GM12891 (cell line): ENCODE measurements around the gene NPTX2.

Source experiments
- PAX5 ChIP-seq: IDR thresholded peaks from 2 replicates; pipeline ENCODE4 v1.6.1; 2011; ENCODE audit warnings: low read length, moderate library complexity, mild to moderate bottlenecking; ENCODE audit not compliant: insufficient read depth, severe bottlenecking
- POLR2A ChIP-seq: IDR thresholded peaks from 2 replicates; pipeline ENCODE4 v1.6.1; 2011; ENCODE audit warnings: low read depth, low read length, control low read depth
- POLR2AphosphoS5 ChIP-seq: IDR thresholded peaks from 2 replicates; pipeline ENCODE4 v1.6.1; 2011; ENCODE audit warnings: low read depth, low read length, control low read depth
- SPI1 ChIP-seq: IDR thresholded peaks from 2 replicates; pipeline ENCODE4 v1.6.1; 2011; ENCODE audit warnings: low read depth, low read length, control low read depth

DNA sequence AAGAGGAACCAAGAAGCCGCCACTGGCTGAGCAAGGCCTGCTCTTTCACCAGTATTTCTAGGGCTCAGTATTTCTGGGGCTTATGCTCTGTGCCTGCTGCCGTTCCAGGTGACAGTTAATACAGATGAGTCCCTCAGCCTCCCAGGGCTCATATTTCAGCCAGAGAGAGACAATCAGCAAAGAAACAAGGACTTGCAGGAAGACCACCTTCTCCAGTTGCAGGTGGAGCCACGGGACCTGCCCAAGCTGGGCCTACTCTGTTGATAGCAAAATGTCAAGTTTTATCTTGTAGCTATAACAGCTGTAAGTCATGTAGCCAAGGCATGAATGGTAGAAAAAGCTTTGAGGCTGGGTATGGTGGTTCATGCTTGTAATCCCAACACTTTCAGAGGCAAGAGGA is 42.7 kb downstream of the NPTX2 start:
- TF ChIP-seq PAX5, result no peak
- TF ChIP-seq POLR2A, result no peak
- no peak for TF ChIP-seq POLR2AphosphoS5
- no peak for TF ChIP-seq SPI1
